DND-41 (cell line): ENCODE data around the gene AKAP17A.

Experiments used
- CTCF ChIP-seq: IDR thresholded peaks from 2 replicates; pipeline ENCODE4 v1.5.1; 2012; ENCODE audit warnings: borderline replicate concordance, low read length, moderate library complexity, mild to moderate bottlenecking; ENCODE audit not compliant: poor library complexity, severe bottlenecking; ENCODE audit errors: extremely low read depth
- EZH2 ChIP-seq: IDR thresholded peaks from 3 replicates; pipeline ENCODE4 v1.6.1; 2012; ENCODE audit warnings: borderline replicate concordance, low read depth, mild to moderate bottlenecking, moderate library complexity, low read length, inconsistent platforms; ENCODE audit not compliant: severe bottlenecking

GRCh38 chrX:1587161-1587560, 4.2 kb upstream of the AKAP17A start:
- TF ChIP-seq CTCF (no peak), EZH2 (no peak)
